SK-MEL-5 (cell line): ENCODE results near the gene CLEC12A. TPM values are rescaled to one million over a fixed set of nuclear protein-coding genes. Genes with fewer than 3 reads are reported as not detected.

Experiments
- DNase-seq: peaks from one replicate; pipeline ENCODE4 v3.0.0-alpha.2; 2016; ENCODE audit warnings: low read depth, low spot score
- in situ Hi-C: cut with HindIII; loops from 2 replicates; pipeline ENCODE4 v1.10.0; 2016; ENCODE audit warnings: low sequenced_read_pairs, high pct_unique_total_duplicates, low pct_unique_long_range_greater_than_20kb
- polyA plus RNA-seq, 2 experiments: library from polyadenylated mRNA; depleted of rRNA; stranded (reverse); fragments of >200 nt; gene quantifications; 2 replicates each; pipeline ENCODE4 v1.2.3, GENCODE V29; 2015
- total RNA-seq: library from RNA; depleted of rRNA; stranded (reverse); fragments of >200 nt; shearing (Covaris generic); gene quantifications from 2 replicates; pipeline ENCODE4 v1.2.3, GENCODE V29; 2014; rRNA removed

The CLEC12A gene
- total RNA-seq = not detected in 2 replicates
- polyA plus RNA-seq (2015; cell fraction: cytosol; rRNA removed) = not detected in 2 replicates
- polyA plus RNA-seq (2015; cell fraction: nucleus; rRNA removed) = not detected in 2 replicates

GRCh38 chr12:9971181-9971580 lies at the start of gene CLEC12A:
Gene CLEC12A, plus strand, starts transcription at chr12:9971409. Its CDS starts 188 bp downstream, at chr12:9971597.
- DNase-seq = no peak
- in situ Hi-C loops = no loop called here

- DNase-seq = no peak
- in situ Hi-C loops = no loop called here
These were observed 48.8 kb upstream of the CLEC12A start for GRCh38 chr12:9922429-9922828.

- peak; percentile 71 for DNase-seq
- in situ Hi-C loops = no loop called here
These were observed 45.4 kb upstream of the CLEC12A start for GRCh38 chr12:9925705-9926393.

- no peak for DNase-seq
- in situ Hi-C loops = no loop called here
These were observed 44.3 kb upstream of the CLEC12A start for GRCh38 chr12:9926876-9927275.

GRCh38 chr12:9928607-9929006 lies 42.6 kb upstream of the CLEC12A start:
- no peak for DNase-seq
- in situ Hi-C loops = no loop called here

GRCh38 chr12:9931245-9931644 lies 40.0 kb upstream of the CLEC12A start:
- no peak for DNase-seq
- in situ Hi-C loops = no loop called here

GRCh38 chr12:9932270-9932669 lies 38.9 kb upstream of the CLEC12A start, which contains the start of gene CLEC2A:
Gene CLEC2A, minus strand, starts transcription at chr12:9932370. Its CDS starts 41 bp downstream, at chr12:9932329.
- in situ Hi-C loops = no loop called here

GRCh38 chr12:9933958-9934357 lies 37.3 kb upstream of the CLEC12A start:
- in situ Hi-C loops = no loop called here

More at GRCh38 chr12:9932270-9932669, 38.9 kb upstream of the CLEC12A start, which contains the start of gene CLEC2A:
- DNase-seq = no peak

GRCh38 chr12:9935026-9935425 lies 36.2 kb upstream of the CLEC12A start:
- DNase-seq = no peak
- in situ Hi-C loops = no loop called here

More at GRCh38 chr12:9933958-9934357, 37.3 kb upstream of the CLEC12A start:
- no peak for DNase-seq

- in situ Hi-C loops = no loop called here
- DNase-seq = no peak
These were observed 34.6 kb upstream of the CLEC12A start for GRCh38 chr12:9936591-9936990.

- in situ Hi-C loops = no loop called here
- peak; percentile 51 for DNase-seq
These were observed 30.8 kb upstream of the CLEC12A start for GRCh38 chr12:9940375-9940774.

- no peak for DNase-seq
These were observed 29.4 kb upstream of the CLEC12A start for GRCh38 chr12:9941838-9942237.

GRCh38 chr12:9943240-9943639 lies 28.0 kb upstream of the CLEC12A start:
- in situ Hi-C loops = no loop called here
- no peak for DNase-seq

More at GRCh38 chr12:9941838-9942237, 29.4 kb upstream of the CLEC12A start:
- in situ Hi-C loops = no loop called here

- in situ Hi-C loops = no loop called here
- DNase-seq = no peak
These were observed 26.8 kb upstream of the CLEC12A start for GRCh38 chr12:9944391-9944790.

- in situ Hi-C loops = no loop called here
- DNase-seq = no peak
These were observed 23.5 kb upstream of the CLEC12A start for GRCh38 chr12:9947674-9948073.

- in situ Hi-C loops = no loop called here
- no peak for DNase-seq
These were observed 22.5 kb upstream of the CLEC12A start for GRCh38 chr12:9948606-9949296.

- DNase-seq = no peak
- in situ Hi-C loops = no loop called here
These were observed 20.1 kb upstream of the CLEC12A start for GRCh38 chr12:9951026-9951675.
